GM21526 (cell line): ENCODE measurements around the gene UBE2G2.

Experiments used
- ATAC-seq: cut with Tn5 transposase; IDR thresholded peaks from one replicate; pipeline ENCODE4 v1.9.1; 2021; ENCODE audit warnings: moderate library complexity; ENCODE audit not compliant: unreplicated experiment, low FRiP score

UBE2G2 gene

GRCh38 chr21:44792702-44793591, 8.7 kb downstream of the UBE2G2 start:
- no peak for ATAC-seq

GRCh38 chr21:44791993-44792392, 9.6 kb downstream of the UBE2G2 start:
- ATAC-seq, result no peak

GRCh38 chr21:44791246-44791645, 10.4 kb downstream of the UBE2G2 start:
- no peak for ATAC-seq

GRCh38 chr21:44790368-44790767, 11.3 kb downstream of the UBE2G2 start:
- no peak for ATAC-seq

GRCh38 chr21:44789880-44790279, 11.7 kb downstream of the UBE2G2 start:
- no peak for ATAC-seq

GRCh38 chr21:44785620-44786335, 15.8 kb downstream of the UBE2G2 start:
- ATAC-seq, result no peak

- ATAC-seq, result no peak
These were observed 16.8 kb downstream of the UBE2G2 start for GRCh38 chr21:44784810-44785209.

- ATAC-seq, result no peak
These were observed 18.5 kb downstream of the UBE2G2 start for GRCh38 chr21:44783020-44783696.

- no peak for ATAC-seq
These were observed 20.7 kb downstream of the UBE2G2 start for GRCh38 chr21:44780767-44781459.

GRCh38 chr21:44780137-44780502, 21.5 kb downstream of the UBE2G2 start:
- no peak for ATAC-seq

- no peak for ATAC-seq
These were observed 22.0 kb downstream of the UBE2G2 start for GRCh38 chr21:44779417-44780136.

- no peak for ATAC-seq
These were observed 22.6 kb downstream of the UBE2G2 start for GRCh38 chr21:44778983-44779382.

GRCh38 chr21:44778499-44778911, 23.1 kb downstream of the UBE2G2 start:
- no peak for ATAC-seq

GRCh38 chr21:44778094-44778493, 23.5 kb downstream of the UBE2G2 start:
- ATAC-seq, result no peak

GRCh38 chr21:44774972-44775371, 26.6 kb downstream of the UBE2G2 start:
- no peak for ATAC-seq

- ATAC-seq, result no peak
These were observed 28.2 kb downstream of the UBE2G2 start for GRCh38 chr21:44773291-44773932.

GRCh38 chr21:44771896-44772525, 29.6 kb downstream of the UBE2G2 start:
- ATAC-seq, result no peak

GRCh38 chr21:44767834-44768831, 33.5 kb downstream of the UBE2G2 start:
- ATAC-seq, result no peak
